Keratinocyte (primary cell): Measurements from ENCODE around the gene CRACR2A.

Source experiments
- CTCF ChIP-seq, 3 experiments: IDR thresholded peaks in 1 of 3; conservative IDR thresholded peaks in 1 of 3; optimal IDR thresholded peaks in 1 of 3; 2 replicates in 2 of 3; 3 replicates in 1 of 3; pipeline versions ENCODE3 to v1.5.1; 2011; ENCODE audit warnings: low read length in 3 of 3, mild to moderate bottlenecking in 3 of 3, moderate library complexity in 2 of 3, control low read depth in 1 of 3, inconsistent platforms in 1 of 3; ENCODE audit not compliant: insufficient read depth in 2 of 3; ENCODE audit errors: extremely low read depth in 1 of 3
- EZH2 ChIP-seq: IDR thresholded peaks from one replicate; pipeline ENCODE4 v1.6.1; 2012; ENCODE audit warnings: inconsistent platforms, mild to moderate bottlenecking, low read length, moderate library complexity

- TF ChIP-seq EZH2 (no peak), CTCF (optimal IDR thresholded peaks at IDR 0.05 in 1 of 3, IDR thresholded peaks at IDR 0.05 in 1 of 3, conservative IDR thresholded peaks at IDR 0.05 in 1 of 3; ENCODE audit: extremely low read depth in 1 of 3, insufficient read depth in 2 of 3, low read length in 3 of 3) (no peak)
Measured at GRCh38 chr12:3645091-3645490, 107.8 kb downstream of the CRACR2A start.
